HepG2 (cell line): ENCODE data around the gene QKI. TPM values are rescaled to one million over a fixed set of nuclear protein-coding genes. Genes with fewer than 3 reads are reported as not detected.

Source experiments
- ATAC-seq: fragments of 200-7000 bp; cut with Tn5 transposase; 3 replicates; pipeline ENCODE4 v1.9.1; 2020; ENCODE audit warnings: mild to moderate bottlenecking, moderate library complexity
- BruUV-seq: library from RNA; stranded (reverse); fragments of 400-500 nt; replicated peaks from 2 replicates; lab custom pipeline; 2021; lab: Mats Ljungman, UMichigan
- CTCF ChIA-PET: fragments of 300-600 bp; formaldehyde crosslinking; extraction: SDS; loops from one replicate; lab custom pipeline; 2021; ENCODE audit warnings: low total read pairs, inconsistent platforms, low intra/inter-chr PET ratio; lab: Yijun Ruan, JAX
- POLR2A ChIA-PET: fragments of 350-600 bp; sonication (Branson Sonifier 250); formaldehyde crosslinking; loops from one replicate; lab custom pipeline; 2020; ENCODE audit warnings: antibody characterized with exemption, inconsistent platforms; lab: Yijun Ruan, JAX
- DNase-seq: peaks from one replicate; pipeline ENCODE4 v3.0.0-alpha.2; 2015; ENCODE audit warnings: low spot score
- FAIRE-seq: peaks from 3 replicates; lab custom pipeline; 2011; peaks lifted over from hg19 to GRCh38; lab: Jason Lieb, UNC
- H2AFZ ChIP-seq: one replicate; pipeline ENCODE4 v1.6.1; 2011; ENCODE audit warnings: low read length, inconsistent platforms
- H3K27ac ChIP-seq: fragments of 300-600 bp; 3 replicates; pipeline ENCODE4 v1.8.0; 2011; ENCODE audit warnings: mixed run types, mild to moderate bottlenecking, mixed read lengths, low read length, inconsistent platforms; ENCODE audit not compliant: insufficient read depth; ENCODE audit errors: extremely low read length
- H3K27me3 ChIP-seq, 2 experiments: fragments of 200-600 bp in 1 of 2; 2 replicates in 1 of 2; 3 replicates in 1 of 2; pipeline versions ENCODE4 v1.6.0 to v1.8.0; 2011; ENCODE audit warnings: low read length in 2 of 2, mild to moderate bottlenecking in 2 of 2, moderate library complexity in 2 of 2, inconsistent platforms in 1 of 2; ENCODE audit not compliant: insufficient read depth in 2 of 2, control insufficient read depth in 1 of 2
- H3K36me3 ChIP-seq, 2 experiments: fragments of 200-600 bp in 1 of 2; replicated peaks in 1 of 2; 2 replicates in 1 of 2; 3 replicates in 1 of 2; pipeline versions ENCODE4 v1.5.1 to v1.8.0; 2011; ENCODE audit warnings: low read length in 2 of 2, inconsistent platforms in 1 of 2; ENCODE audit not compliant: insufficient read depth in 2 of 2, control insufficient read depth in 1 of 2
- H3K4me1 ChIP-seq: 2 replicates; pipeline ENCODE4 v1.5.1; 2012; ENCODE audit warnings: low read length, inconsistent platforms; ENCODE audit not compliant: insufficient read depth
- H3K4me2 ChIP-seq: 2 replicates; pipeline ENCODE4 v1.6.0; 2011; ENCODE audit warnings: low read depth, low read length, inconsistent platforms
- H3K4me3 ChIP-seq, 3 experiments: fragments of 200-600 bp in 1 of 3; sonication (generic), shearing (Covaris generic) in 1 of 3; replicated peaks in 1 of 3; 2 replicates each; pipeline ENCODE4 v1.5.1; 2011 to 2016; ENCODE audit warnings: low read length in 3 of 3, inconsistent platforms in 2 of 3, low read depth in 2 of 3, mild to moderate bottlenecking in 2 of 3, control low read depth in 1 of 3, mixed read lengths in 1 of 3; ENCODE audit not compliant: insufficient read depth in 1 of 3
- H3K79me2 ChIP-seq: one replicate; pipeline ENCODE4 v1.6.1; 2011; ENCODE audit warnings: low read length, inconsistent platforms; ENCODE audit not compliant: insufficient read depth
- H3K9ac ChIP-seq: 2 replicates; pipeline ENCODE4 v1.6.0; 2011; ENCODE audit warnings: mild to moderate bottlenecking, low read depth, low read length, inconsistent platforms; ENCODE audit not compliant: insufficient read depth
- H3K9me3 ChIP-seq: 2 replicates; pipeline ENCODE4 v1.5.1; 2012; ENCODE audit warnings: mild to moderate bottlenecking, low read length
- H4K20me1 ChIP-seq: 2 replicates; pipeline ENCODE4 v1.6.0; 2011; ENCODE audit warnings: inconsistent platforms, mild to moderate bottlenecking, low read length, moderate library complexity; ENCODE audit not compliant: insufficient read depth
- ELF1 ChIP-seq: sonication (generic); formaldehyde crosslinking; IDR thresholded peaks from 2 replicates; pipeline ENCODE4 v1.4.0; 2020; ENCODE audit warnings: missing genetic modification reagents
- JUN ChIP-seq: sonication (generic); formaldehyde crosslinking; IDR thresholded peaks from 2 replicates; pipeline ENCODE4 v1.4.0; 2020; ENCODE audit warnings: mild to moderate bottlenecking, missing genetic modification reagents
- NR2F1 ChIP-seq, 2 experiments: fragments of 450-650 bp in 1 of 2; formaldehyde crosslinking in 1 of 2; IDR thresholded peaks; 2 replicates each; pipeline versions ENCODE4 v1.5.0 to v1.6.1; 2016 to 2020; ENCODE audit warnings: mild to moderate bottlenecking in 1 of 2, missing compliant biosample characterization in 1 of 2, missing genetic modification reagents in 1 of 2, moderate library complexity in 1 of 2
- SIX1 ChIP-seq: sonication (generic); formaldehyde crosslinking; IDR thresholded peaks from 2 replicates; pipeline ENCODE4 v1.4.0; 2020; ENCODE audit warnings: missing genetic modification reagents, borderline replicate concordance
- TBL1XR1 ChIP-seq: fragments of 150-350 bp; IDR thresholded peaks from 2 replicates; pipeline ENCODE4 v1.6.1; 2014; ENCODE audit warnings: borderline replicate concordance, low read length; ENCODE audit not compliant: partially characterized antibody
- ZBTB46 ChIP-seq: sonication (generic); formaldehyde crosslinking; IDR thresholded peaks from 2 replicates; pipeline ENCODE4 v1.4.0; 2020; ENCODE audit warnings: mild to moderate bottlenecking, missing genetic modification reagents, borderline replicate concordance
- ZNF670 ChIP-seq: sonication (generic); formaldehyde crosslinking; IDR thresholded peaks from 2 replicates; pipeline ENCODE4 v1.8.0; 2022; ENCODE audit warnings: mild to moderate bottlenecking, missing genetic modification reagents, borderline replicate concordance
- ZNF674 ChIP-seq: sonication (generic); formaldehyde crosslinking; IDR thresholded peaks from 2 replicates; pipeline ENCODE4 v1.5.0; 2020; ENCODE audit warnings: low read depth, mild to moderate bottlenecking, missing genetic modification reagents
- ZNF780A ChIP-seq: sonication (generic); formaldehyde crosslinking; IDR thresholded peaks from 2 replicates; pipeline ENCODE4 v1.8.0; 2022; ENCODE audit warnings: mild to moderate bottlenecking, missing genetic modification reagents, moderate library complexity
- WGBS: methylation state at CpG from one replicate; pipeline ENCODE4 v1.1.6; 2017; ENCODE audit warnings: low lambda C conversion rate; 5-methylcytosine and 5-hydroxymethylcytosine counted together
- in situ Hi-C: cut with HindIII; loops from 2 replicates; pipeline ENCODE4 v1.10.0; 2017; ENCODE audit warnings: low pct_unique_long_range_greater_than_20kb; ENCODE audit not compliant: extremely low pct_ligation_motif_present
- intact Hi-C: fragments of 100-400 bp; cut with micrococcal nuclease; formaldehyde crosslinking; loops from one replicate; pipeline ENCODE4 v1.10.0; 2022; ENCODE audit not compliant: unreplicated experiment
- polyA plus RNA-seq, 8 experiments: library from polyadenylated mRNA; depleted of rRNA in 3 of 8; stranded (reverse) in 7 of 8; unstranded in 1 of 8; fragments of >200 nt; fragmentation: Illumina TruSeq in 4 of 8; extraction: Trizol in 4 of 8; gene quantifications; 2 replicates each; pipeline versions ENCODE4 v1.2.1 to v1.2.3, GENCODE V29; 2011 to 2016; ENCODE audit warnings: low read depth in 4 of 8, missing spikeins in 1 of 8, mixed read lengths in 1 of 8; ENCODE audit not compliant: insufficient read depth in 1 of 8
- total RNA-seq, 5 experiments: library from RNA; depleted of rRNA; stranded (reverse); fragments of >200 nt; fragmentation: Illumina TruSeq; extraction: Trizol; gene quantifications; 2 replicates each; pipeline ENCODE4 v1.2.3, GENCODE V29; 2016; ENCODE audit warnings: low read depth in 1 of 5
- TF ChIP-seq, protein P1 (sequence below): sonication (generic); formaldehyde crosslinking; IDR thresholded peaks from 2 replicates; pipeline ENCODE4 v1.4.0; 2020; ENCODE audit warnings: mild to moderate bottlenecking, missing genetic modification reagents
- TF ChIP-seq, protein P2 (sequence below): fragments of 450-650 bp; IDR thresholded peaks from 2 replicates; pipeline ENCODE4 v1.6.1; 2017; ENCODE audit warnings: mild to moderate bottlenecking

Gene QKI
- total and polyA plus RNA-seq, 2 of the 13 experiments (the other 11 are each of a cell fraction or from before 2014, with no cell fraction given): 136 to 137 TPM

- Histone ChIP-seq H3K36me3 (no peaks in the 10 kb centered on the region), H4K20me1 (no peaks in the 10 kb centered on the region), H3K27ac (no peak overlapping the region), H3K4me1 (no peaks in the 10 kb centered on the region), H3K4me3 (no peak overlapping the region), H3K9me3 (no peaks in the 10 kb centered on the region), H3K27me3 (peaks cover 0 to 2% of the 10 kb centered on the region in 2 experiments; a peak in 1 of 5 replicates), H3K79me2 (no peaks in the 10 kb centered on the region), H3K9ac (no peak overlapping the region), H3K4me2 (no peak overlapping the region), H2AFZ (no peak overlapping the region)
- ATAC-seq (no peak), DNase-seq (no peak), FAIRE-seq (no peak)
- TF ChIP-seq SIX1 (CRISPR knock-in tag) (no peak), ZBTB46 (CRISPR knock-in tag) (no peak), ELF1 (CRISPR knock-in tag) (no peak)
- intact Hi-C loops: no loop called here
- BruUV-seq: no TSS peak
- ChIA-PET POLR2A (no interaction called here), CTCF (no interaction called here)
- 62% methylated on average over 4 of the region's 4 CpGs for WGBS
- in situ Hi-C loops: no loop called here
Observed at GRCh38 chr6:163616452-163616851, 201.9 kb downstream of the QKI start.

DNA sequence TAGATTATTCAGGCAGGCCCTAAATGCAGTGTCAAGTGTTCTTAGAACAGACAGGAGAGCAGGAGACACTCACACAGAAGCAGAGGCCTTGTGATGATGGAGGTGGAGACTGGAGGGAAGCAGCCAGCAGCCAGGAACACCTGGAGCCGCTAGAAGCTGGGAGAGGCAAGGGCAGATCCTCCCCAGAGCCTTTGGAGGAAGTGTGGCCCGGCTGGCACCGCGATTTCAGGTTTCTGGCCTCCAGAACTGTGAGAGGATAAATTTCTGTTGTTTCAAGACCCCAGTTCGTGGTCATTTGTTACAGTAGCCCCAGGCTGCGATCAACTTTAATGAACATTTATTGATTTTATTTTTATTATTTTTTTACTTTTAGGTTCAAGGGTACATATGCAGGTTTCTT, 203.0 kb downstream of the QKI start:
- peaks cover 0 to 2% of the 10 kb centered on the region in 2 experiments; a peak in 1 of 5 replicates for H3K27me3 ChIP-seq
- H3K4me1 ChIP-seq: no peaks in the 10 kb centered on the region
- H3K79me2 ChIP-seq: no peaks in the 10 kb centered on the region
- BruUV-seq: no TSS peak
- FAIRE-seq: no peak
- no peak overlapping the region for H2AFZ ChIP-seq
- in situ Hi-C loops (no loop called here), intact Hi-C loops (no loop called here)
- ChIA-PET CTCF (no interaction called here), POLR2A (no interaction called here)
- H3K9me3 ChIP-seq: no peaks in the 10 kb centered on the region
- no peak overlapping the region for H3K4me3 ChIP-seq
- no peak overlapping the region for H3K9ac ChIP-seq
- 34% methylated on average over 6 of the region's 6 CpGs for WGBS
- H3K27ac ChIP-seq: no peak overlapping the region
- no peaks in the 10 kb centered on the region for H4K20me1 ChIP-seq
- ATAC-seq: no peak
- H3K4me2 ChIP-seq: no peak overlapping the region
- no peak for DNase-seq
- H3K36me3 ChIP-seq: no peaks in the 10 kb centered on the region
- TF ChIP-seq, protein P1, sequence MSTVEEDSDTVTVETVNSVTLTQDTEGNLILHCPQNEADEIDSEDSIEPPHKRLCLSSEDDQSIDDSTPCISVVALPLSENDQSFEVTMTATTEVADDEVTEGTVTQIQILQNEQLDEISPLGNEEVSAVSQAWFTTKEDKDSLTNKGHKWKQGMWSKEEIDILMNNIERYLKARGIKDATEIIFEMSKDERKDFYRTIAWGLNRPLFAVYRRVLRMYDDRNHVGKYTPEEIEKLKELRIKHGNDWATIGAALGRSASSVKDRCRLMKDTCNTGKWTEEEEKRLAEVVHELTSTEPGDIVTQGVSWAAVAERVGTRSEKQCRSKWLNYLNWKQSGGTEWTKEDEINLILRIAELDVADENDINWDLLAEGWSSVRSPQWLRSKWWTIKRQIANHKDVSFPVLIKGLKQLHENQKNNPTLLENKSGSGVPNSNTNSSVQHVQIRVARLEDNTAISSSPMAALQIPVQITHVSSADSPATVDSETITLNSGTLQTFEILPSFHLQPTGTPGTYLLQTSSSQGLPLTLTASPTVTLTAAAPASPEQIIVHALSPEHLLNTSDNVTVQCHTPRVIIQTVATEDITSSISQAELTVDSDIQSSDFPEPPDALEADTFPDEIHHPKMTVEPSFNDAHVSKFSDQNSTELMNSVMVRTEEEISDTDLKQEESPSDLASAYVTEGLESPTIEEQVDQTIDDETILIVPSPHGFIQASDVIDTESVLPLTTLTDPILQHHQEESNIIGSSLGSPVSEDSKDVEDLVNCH (CRISPR knock-in tag): no peak
- TF ChIP-seq TBL1XR1 (no peak), NR2F1 (CRISPR knock-in tag; IDR thresholded peaks at IDR 0.05) (no peak), ZNF674 (CRISPR knock-in tag) (no peak), ZNF780A (CRISPR knock-in tag) (no peak), ZNF670 (CRISPR knock-in tag) (no peak), JUN (CRISPR knock-in tag) (no peak)
- TF ChIP-seq, protein P2, sequence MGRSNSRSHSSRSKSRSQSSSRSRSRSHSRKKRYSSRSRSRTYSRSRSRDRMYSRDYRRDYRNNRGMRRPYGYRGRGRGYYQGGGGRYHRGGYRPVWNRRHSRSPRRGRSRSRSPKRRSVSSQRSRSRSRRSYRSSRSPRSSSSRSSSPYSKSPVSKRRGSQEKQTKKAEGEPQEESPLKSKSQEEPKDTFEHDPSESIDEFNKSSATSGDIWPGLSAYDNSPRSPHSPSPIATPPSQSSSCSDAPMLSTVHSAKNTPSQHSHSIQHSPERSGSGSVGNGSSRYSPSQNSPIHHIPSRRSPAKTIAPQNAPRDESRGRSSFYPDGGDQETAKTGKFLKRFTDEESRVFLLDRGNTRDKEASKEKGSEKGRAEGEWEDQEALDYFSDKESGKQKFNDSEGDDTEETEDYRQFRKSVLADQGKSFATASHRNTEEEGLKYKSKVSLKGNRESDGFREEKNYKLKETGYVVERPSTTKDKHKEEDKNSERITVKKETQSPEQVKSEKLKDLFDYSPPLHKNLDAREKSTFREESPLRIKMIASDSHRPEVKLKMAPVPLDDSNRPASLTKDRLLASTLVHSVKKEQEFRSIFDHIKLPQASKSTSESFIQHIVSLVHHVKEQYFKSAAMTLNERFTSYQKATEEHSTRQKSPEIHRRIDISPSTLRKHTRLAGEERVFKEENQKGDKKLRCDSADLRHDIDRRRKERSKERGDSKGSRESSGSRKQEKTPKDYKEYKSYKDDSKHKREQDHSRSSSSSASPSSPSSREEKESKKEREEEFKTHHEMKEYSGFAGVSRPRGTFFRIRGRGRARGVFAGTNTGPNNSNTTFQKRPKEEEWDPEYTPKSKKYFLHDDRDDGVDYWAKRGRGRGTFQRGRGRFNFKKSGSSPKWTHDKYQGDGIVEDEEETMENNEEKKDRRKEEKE: no peak
